Mucosa of descending colon (tissue), 3 donors: ENCODE data around the gene IFI27. TPM values are rescaled to one million over a fixed set of nuclear protein-coding genes. Genes with fewer than 3 reads are reported as not detected.

Experiments
- ATAC-seq: fragments of 200-7000 bp; cut with Tn5 transposase; one replicate; pipeline ENCODE4 v1.9.1; 2020; ENCODE audit warnings: mild to moderate bottlenecking, moderate library complexity
- DNase-seq, 3 donors: peaks; one replicate each; pipeline ENCODE4 v3.0.0-alpha.2; 2020
- H3K36me3 ChIP-seq: fragments of 200-600 bp; one replicate; pipeline ENCODE4 v1.8.0; 2021; ENCODE audit warnings: low read depth, mild to moderate bottlenecking
- H3K4me1 ChIP-seq: fragments of 200-600 bp; one replicate; pipeline ENCODE4 v1.8.0; 2021; ENCODE audit warnings: low read depth, mild to moderate bottlenecking
- H3K4me3 ChIP-seq: fragments of 200-600 bp; one replicate; pipeline ENCODE4 v1.8.0; 2021; ENCODE audit warnings: mild to moderate bottlenecking
- H3K9me3 ChIP-seq: fragments of 200-600 bp; one replicate; pipeline ENCODE4 v1.8.0; 2021; ENCODE audit warnings: mild to moderate bottlenecking
- CTCF ChIP-seq: fragments of 200-600 bp; IDR thresholded peaks from one replicate; pipeline ENCODE4 v1.8.0; 2022; ENCODE audit warnings: antibody characterized with exemption, mild to moderate bottlenecking
- intact Hi-C, 2 donors: fragments of 100-400 bp; cut with DNase I in 1 of 2; cut with micrococcal nuclease in 1 of 2; formaldehyde crosslinking; loops; one replicate each; pipeline versions ENCODE4 v1.11.0 to v1.11.1; 2022; cut with DNase I, micrococcal nuclease
- total RNA-seq, 3 donors: library from RNA; stranded (reverse); fragmentation: NEBNext Ultra II Directional in 2 of 3; extraction: Animal tissue kit (Norgen Biotek cat#: 25700) in 2 of 3; gene quantifications; one replicate each; pipeline versions ENCODE4 v1.2.1 to v1.2.4, GENCODE V29; 2021 to 2023
- donor health status: DM: no; HTN: no; CAD: no; lungs with moderate emphysema.
- donor health status: DM: no; HTN: no; CAD: no.
- donor health status: DM: no; HTN: yes; CAD: no.

Gene IFI27
- total RNA-seq, 3 donors from 2014 or later: 427 to 1,655 (median 710) TPM

GRCh38 chr14:94103554-94104150 is 6.9 kb upstream of the IFI27 start:
- no peak for DNase-seq
- Histone ChIP-seq H3K4me1 (peaks cover 8% of the 10 kb centered on the region), H3K36me3 (no peaks in the 10 kb centered on the region), H3K4me3 (no peak overlapping the region), H3K9me3 (no peaks in the 10 kb centered on the region)
- no peak for TF ChIP-seq CTCF
- ATAC-seq: peak; percentile 2
- intact Hi-C loops: no loop called here

GRCh38 chr14:94104731-94105130 is 5.8 kb upstream of the IFI27 start:
- no peaks in the 10 kb centered on the region for H3K9me3 ChIP-seq
- H3K4me1 ChIP-seq: peaks cover 8% of the 10 kb centered on the region
- H3K36me3 ChIP-seq: no peaks in the 10 kb centered on the region
- TF ChIP-seq CTCF: no peak
- DNase-seq (no peak), ATAC-seq (no peak)
- H3K4me3 ChIP-seq: no peak overlapping the region
- intact Hi-C loops: no loop called here

- peaks cover 24% of the 10 kb centered on the region for H3K4me1 ChIP-seq
- DNase-seq: no peak
- TF ChIP-seq CTCF: no peak
- H3K4me3 ChIP-seq: no peak overlapping the region
- H3K9me3 ChIP-seq: no peaks in the 10 kb centered on the region
- no peak for ATAC-seq
- no peaks in the 10 kb centered on the region for H3K36me3 ChIP-seq
- intact Hi-C loops: loop anchor here in 1 of 2 donors (2.0 kb wide), 1 partner anchor 29 kb away; the partner anchor contains the start of genes DDX24 and IFI27L1
Measured at GRCh38 chr14:94109915-94110250, 653 bp upstream of the IFI27 start.

GRCh38 chr14:94111276-94112095 is 950 bp downstream of the IFI27 start:
- ATAC-seq (peak; percentile 2), DNase-seq (peak in 1 of 3 donors; percentile 40)
- H3K9me3 ChIP-seq: no peaks in the 10 kb centered on the region
- intact Hi-C loops: loop anchor here in 1 of 2 donors (2.0 kb wide), 1 partner anchor 31 kb away; the partner anchor contains the start of genes DDX24 and IFI27L1
- H3K4me1 ChIP-seq: peaks cover 25% of the 10 kb centered on the region
- no peaks in the 10 kb centered on the region for H3K36me3 ChIP-seq
- no peak overlapping the region for H3K4me3 ChIP-seq
- no peak for TF ChIP-seq CTCF

GRCh38 chr14:94112513-94113063 is 2.1 kb downstream of the IFI27 start:
- peak; percentile 27 for ATAC-seq
- intact Hi-C loops: no loop called here

More at GRCh38 chr14:94112513-94113063, 2.1 kb downstream of the IFI27 start:
- H3K9me3 ChIP-seq: no peaks in the 10 kb centered on the region
- no peak overlapping the region for H3K4me3 ChIP-seq
- DNase-seq: peak in 2 of 3 donors; percentile 53 to 62
- no peaks in the 10 kb centered on the region for H3K36me3 ChIP-seq
- TF ChIP-seq CTCF: no peak
- H3K4me1 ChIP-seq: peaks cover 25% of the 10 kb centered on the region
